ENCODE results near the gene CACNB4. TPM values are rescaled to one million over a fixed set of nuclear protein-coding genes. Genes with fewer than 3 reads are reported as not detected.
"Not testable (repeated sequence)": the region's sequence is repeated elsewhere in the genome, so short reads cannot be mapped to it uniquely, and the experiment has no call there.

The CACNB4 gene
- total RNA-seq, 3 donors from 2014 or later: 0.05 to 0.26 (median 0.15) TPM

DNA sequence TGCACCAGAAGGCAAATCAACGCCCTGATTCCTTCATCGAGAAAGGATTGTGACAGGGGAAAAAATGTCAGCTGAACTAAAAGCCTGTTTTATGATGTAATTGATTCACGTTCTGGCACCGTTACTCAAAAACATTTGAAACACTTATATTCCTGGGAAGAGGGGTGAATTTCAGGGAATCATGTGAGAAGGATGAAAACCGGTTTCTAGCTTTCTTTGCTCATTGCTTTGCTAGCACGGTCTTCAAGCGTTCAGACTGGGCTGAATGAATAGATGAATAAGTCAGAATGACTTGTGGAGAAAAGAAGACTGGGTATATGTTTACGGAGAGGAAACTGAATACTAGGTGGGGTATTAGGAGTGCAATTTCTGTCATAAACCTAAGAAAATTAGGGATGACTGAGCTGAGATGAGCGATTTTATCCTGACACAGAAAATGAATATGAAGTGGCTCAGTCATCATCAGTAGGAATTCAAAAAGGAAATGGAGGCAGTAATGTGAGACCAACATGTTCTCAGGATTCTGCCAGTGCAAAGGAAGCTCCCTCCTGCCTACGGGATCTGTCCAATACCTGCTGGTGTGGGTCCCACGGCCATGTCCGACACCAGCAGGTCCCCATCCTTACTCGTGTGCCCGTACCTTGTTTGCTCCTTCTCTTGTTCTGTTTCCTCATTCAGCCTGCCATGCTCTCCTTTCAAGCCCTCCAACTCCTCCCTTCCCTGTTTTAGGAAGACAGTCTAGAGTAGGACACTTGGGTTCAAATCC lies 146.0 kb downstream of the CACNB4 start:
- peaks cover 5% of the 10 kb centered on the region for H3K9me3 Mint-ChIP-seq
- DNase-seq (no peak), ATAC-seq (no peak)
- peaks cover 5% of the 10 kb centered on the region for H3K27me3 Mint-ChIP-seq (ENCODE audit: low read depth)
- H3K36me3 Mint-ChIP-seq (ENCODE audit: insufficient read depth): no peaks in the 10 kb centered on the region
- H3K4me1 Mint-ChIP-seq (ENCODE audit: low read depth): no peaks in the 10 kb centered on the region
- H3K4me3 Mint-ChIP-seq: no peak overlapping the region

DNA sequence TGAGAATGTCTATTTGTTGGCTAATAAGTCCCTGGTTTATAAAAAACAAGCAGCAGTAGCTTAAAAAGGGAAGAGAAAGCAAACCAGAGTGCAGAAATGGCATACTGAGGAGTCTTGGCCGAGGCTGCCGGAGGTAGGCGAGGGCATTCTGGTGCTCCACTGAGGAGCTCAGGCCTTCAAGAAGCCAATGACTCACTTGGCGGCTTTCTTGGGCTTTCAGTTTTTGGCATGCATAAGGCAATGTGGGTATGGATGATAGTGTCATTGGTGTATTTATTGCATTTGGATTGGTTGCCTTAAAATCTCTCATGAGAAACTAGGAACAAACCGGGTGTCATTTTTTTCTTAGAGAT lies 151.1 kb downstream of the CACNB4 start:
- ATAC-seq (no peak), DNase-seq (no peak)
- no peak overlapping the region for H3K4me3 Mint-ChIP-seq
- H3K27me3 Mint-ChIP-seq (ENCODE audit: low read depth): peaks cover 14% of the 10 kb centered on the region
- H3K36me3 Mint-ChIP-seq (ENCODE audit: insufficient read depth): no peaks in the 10 kb centered on the region
- peaks cover 4% of the 10 kb centered on the region for H3K4me1 Mint-ChIP-seq (ENCODE audit: low read depth)
- H3K9me3 Mint-ChIP-seq: peaks cover 9% of the 10 kb centered on the region

DNA sequence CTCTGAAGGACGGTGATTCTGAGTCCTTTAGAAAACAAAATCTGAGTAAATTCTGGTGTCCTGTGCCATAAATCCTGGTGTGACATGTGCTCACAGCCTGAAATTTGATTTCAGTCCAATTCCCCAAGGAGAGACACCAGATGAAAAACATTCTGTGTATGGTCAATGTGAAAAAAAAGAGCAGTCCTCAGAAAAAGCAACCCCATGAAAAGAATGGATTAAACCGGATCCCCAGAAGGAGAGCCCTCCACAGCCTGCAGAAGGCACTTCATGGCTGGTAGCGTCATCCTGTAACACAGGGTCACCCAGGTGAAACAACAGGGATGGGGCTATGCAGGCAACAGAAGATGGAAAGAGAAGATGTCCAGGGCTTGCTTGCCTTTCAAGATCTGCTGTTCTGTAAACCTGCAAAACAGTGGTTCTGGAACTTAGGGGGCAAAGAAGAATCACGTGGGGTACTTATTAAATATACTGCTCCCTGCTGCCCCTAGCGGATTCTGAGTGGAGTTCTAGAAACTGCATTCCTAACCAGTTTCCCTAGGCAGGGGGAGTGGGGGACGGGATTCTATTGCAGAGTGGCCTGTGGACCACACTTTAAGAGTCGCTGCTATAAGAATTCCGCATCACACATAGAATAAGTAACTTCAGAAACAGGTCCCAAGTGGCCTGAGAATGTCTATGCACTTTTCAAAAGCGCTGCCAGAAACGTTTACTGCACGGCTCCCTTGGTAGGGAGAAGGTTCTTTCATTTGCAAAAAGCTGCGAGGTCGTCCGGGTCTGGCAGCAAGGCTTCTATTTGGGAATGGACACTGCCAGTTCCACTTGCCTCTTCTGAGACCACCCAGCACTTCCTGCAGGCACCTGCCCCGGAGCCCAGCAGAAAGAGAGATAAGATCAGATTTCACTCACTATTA lies 151.7 kb downstream of the CACNB4 start:
- peaks cover 4% of the 10 kb centered on the region for H3K4me1 Mint-ChIP-seq (ENCODE audit: low read depth)
- peaks cover 14% of the 10 kb centered on the region for H3K27me3 Mint-ChIP-seq (ENCODE audit: low read depth)
- peaks cover 11% of the 10 kb centered on the region for H3K9me3 Mint-ChIP-seq
- no peak overlapping the region for H3K4me3 Mint-ChIP-seq
- DNase-seq (no peak), ATAC-seq (peak; percentile 37 to 43)
- no peaks in the 10 kb centered on the region for H3K36me3 Mint-ChIP-seq (ENCODE audit: insufficient read depth)

DNA sequence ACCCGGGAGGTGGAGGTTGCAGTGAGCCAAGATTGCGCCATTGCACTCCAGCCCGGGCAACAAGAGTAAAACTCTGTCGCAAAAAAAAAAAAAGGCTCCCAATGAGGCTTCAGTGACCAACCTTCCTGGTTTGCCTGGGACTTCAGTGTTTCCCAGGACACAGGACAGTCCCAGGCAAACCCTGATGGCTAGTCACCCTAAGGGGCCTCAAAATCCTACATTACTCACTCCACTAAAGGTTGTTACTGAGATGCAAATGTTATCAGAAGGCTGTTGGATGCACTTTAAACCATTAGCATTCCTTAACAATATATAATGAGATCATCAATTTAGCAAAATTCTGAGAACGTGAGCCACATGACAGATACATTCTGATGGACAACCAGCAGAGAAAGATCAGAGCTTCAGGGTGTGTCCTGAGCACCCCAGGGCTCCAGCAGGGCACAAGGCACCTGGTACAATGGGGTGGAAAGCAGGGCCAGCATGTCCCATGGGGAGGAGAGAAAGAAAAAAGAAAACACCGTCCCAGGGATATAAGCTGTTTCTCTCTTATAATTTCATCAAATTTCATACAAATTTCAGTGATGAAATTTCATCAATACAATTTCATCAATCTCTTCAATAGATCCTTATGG lies 152.5 kb downstream of the CACNB4 start:
- DNase-seq: no peak

GRCh38 chr2:151945602-151946001 lies 153.2 kb downstream of the CACNB4 start:
- Mint-ChIP-seq H3K4me1 (ENCODE audit: low read depth) (peaks cover 4% of the 10 kb centered on the region), H3K9me3 (peaks cover 17% of the 10 kb centered on the region), H3K27me3 (ENCODE audit: low read depth) (peaks cover 14% of the 10 kb centered on the region), H3K4me3 (no peak overlapping the region), H3K36me3 (ENCODE audit: insufficient read depth) (no peaks in the 10 kb centered on the region)
- DNase-seq (no peak), ATAC-seq (no peak)

More for the DNA sequence above, 152.5 kb downstream of the CACNB4 start:
- Mint-ChIP-seq H3K9me3 (peaks cover 17% of the 10 kb centered on the region), H3K36me3 (ENCODE audit: insufficient read depth) (no peaks in the 10 kb centered on the region), H3K4me3 (no peak overlapping the region), H3K4me1 (ENCODE audit: low read depth) (peaks cover 4% of the 10 kb centered on the region), H3K27me3 (ENCODE audit: low read depth) (peaks cover 14% of the 10 kb centered on the region)
- ATAC-seq: no peak

DNA sequence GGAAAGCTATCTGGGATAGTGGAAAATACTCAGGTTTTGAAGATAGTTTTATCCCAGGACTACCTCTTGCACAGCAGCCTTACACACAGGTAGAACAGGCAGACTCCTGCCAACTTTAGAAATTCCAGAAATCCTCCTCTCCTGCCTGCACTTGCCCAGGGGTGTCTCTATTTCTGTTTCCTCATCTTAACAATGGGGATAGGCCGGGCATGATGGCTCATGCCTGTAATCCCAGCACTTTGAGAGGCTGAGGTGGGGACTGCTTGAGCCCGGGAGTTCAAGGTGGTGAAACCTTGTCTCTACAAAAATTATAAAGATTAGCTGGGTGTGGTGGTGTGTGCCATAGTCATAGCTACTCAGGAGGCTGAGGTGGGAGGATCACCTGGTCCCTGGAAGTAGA lies 153.7 kb downstream of the CACNB4 start:
- no peak for ATAC-seq
- H3K27me3 Mint-ChIP-seq (ENCODE audit: low read depth): peaks cover 12% of the 10 kb centered on the region
- H3K4me1 Mint-ChIP-seq (ENCODE audit: low read depth): peaks cover 4% of the 10 kb centered on the region
- no peak overlapping the region for H3K4me3 Mint-ChIP-seq
- DNase-seq: no peak
- H3K9me3 Mint-ChIP-seq: peaks cover 12% of the 10 kb centered on the region
- H3K36me3 Mint-ChIP-seq (ENCODE audit: insufficient read depth): no peaks in the 10 kb centered on the region

DNA sequence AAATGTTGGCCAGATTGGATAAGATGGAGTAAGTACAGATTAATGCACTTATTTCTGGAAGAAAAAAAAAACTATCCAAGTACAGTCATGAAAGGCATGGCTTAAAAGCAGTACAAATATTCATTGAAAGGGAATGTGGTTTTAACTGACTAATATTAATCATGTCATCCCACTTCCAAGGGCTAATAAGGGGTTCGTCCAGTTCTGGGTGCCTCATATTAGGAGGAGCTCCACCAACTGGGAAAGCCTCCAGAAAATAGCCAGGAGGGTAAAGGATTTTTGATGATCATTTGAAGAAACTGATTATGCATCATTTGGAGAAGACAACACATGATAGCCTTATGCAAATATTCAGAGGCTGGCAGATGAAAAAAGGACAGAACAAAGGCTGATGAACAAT lies 155.4 kb downstream of the CACNB4 start:
- H3K4me3 Mint-ChIP-seq: no peak overlapping the region
- ATAC-seq: no peak
- no peak for DNase-seq
- H3K4me1 Mint-ChIP-seq (ENCODE audit: low read depth): peaks cover 4% of the 10 kb centered on the region
- H3K9me3 Mint-ChIP-seq: peaks cover 12% of the 10 kb centered on the region
- H3K36me3 Mint-ChIP-seq (ENCODE audit: insufficient read depth): no peaks in the 10 kb centered on the region
- peaks cover 12% of the 10 kb centered on the region for H3K27me3 Mint-ChIP-seq (ENCODE audit: low read depth)

- not testable (repeated sequence) for ATAC-seq
Measured at GRCh38 chr2:151942540-151943205, 156.2 kb downstream of the CACNB4 start.

DNA sequence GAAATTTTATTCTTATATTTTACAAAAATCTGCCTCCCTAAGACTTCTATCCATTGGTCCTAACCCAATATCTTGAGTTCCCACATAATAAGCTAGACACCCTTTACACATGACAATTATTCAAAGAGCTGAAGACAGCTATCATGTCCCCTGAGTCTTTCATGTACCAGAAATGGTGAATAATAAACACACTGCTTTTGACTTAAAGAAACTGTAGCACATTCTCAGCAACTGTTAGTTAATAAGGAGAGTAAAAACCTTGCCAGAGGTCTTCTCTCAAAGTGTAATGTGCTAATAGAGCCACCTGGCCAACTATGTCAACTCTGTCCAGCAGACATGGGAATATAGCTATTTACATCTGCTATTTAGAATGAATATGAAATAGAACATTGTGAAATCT lies 160.9 kb downstream of the CACNB4 start:
- no peak for ATAC-seq
- no peaks in the 10 kb centered on the region for H3K4me1 Mint-ChIP-seq (ENCODE audit: low read depth)
- H3K27me3 Mint-ChIP-seq (ENCODE audit: low read depth): peaks cover 8% of the 10 kb centered on the region
- no peaks in the 10 kb centered on the region for H3K36me3 Mint-ChIP-seq (ENCODE audit: insufficient read depth)
- no peak overlapping the region for H3K4me3 Mint-ChIP-seq
- peaks cover 9% of the 10 kb centered on the region for H3K9me3 Mint-ChIP-seq
- no peak for DNase-seq

More at GRCh38 chr2:151942540-151943205, 156.2 kb downstream of the CACNB4 start:
- not testable (repeated sequence) for H3K27me3 Mint-ChIP-seq (ENCODE audit: low read depth); DNase-seq; H3K4me3 Mint-ChIP-seq; H3K4me1 Mint-ChIP-seq (ENCODE audit: low read depth); H3K36me3 Mint-ChIP-seq (ENCODE audit: insufficient read depth)
- peaks cover 12% of the 10 kb centered on the region for H3K9me3 Mint-ChIP-seq

DNA sequence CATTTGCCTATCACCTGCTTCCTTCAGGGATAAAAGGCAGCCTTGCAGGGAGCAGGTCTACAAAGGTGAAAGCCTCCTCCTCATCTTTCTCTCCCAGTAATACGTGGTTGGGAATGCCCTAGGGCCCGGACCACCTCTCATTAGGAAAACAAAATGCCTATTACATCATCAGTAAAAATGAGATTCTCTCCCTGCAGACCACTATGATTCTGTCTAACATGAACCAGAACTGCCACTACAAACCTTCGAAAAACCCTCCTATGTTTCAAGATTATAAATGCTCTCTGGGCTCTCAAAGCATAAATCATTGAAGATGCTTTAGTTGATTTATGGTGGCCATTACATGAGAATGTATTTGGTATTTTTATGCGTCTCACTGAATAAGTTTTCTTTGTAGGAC lies 162.2 kb downstream of the CACNB4 start:
- ATAC-seq (no peak), DNase-seq (no peak)
- H3K36me3 Mint-ChIP-seq (ENCODE audit: insufficient read depth): no peaks in the 10 kb centered on the region
- no peak overlapping the region for H3K4me3 Mint-ChIP-seq
- H3K9me3 Mint-ChIP-seq: peaks cover 2% of the 10 kb centered on the region
- H3K27me3 Mint-ChIP-seq (ENCODE audit: low read depth): peaks cover 8% of the 10 kb centered on the region
- no peaks in the 10 kb centered on the region for H3K4me1 Mint-ChIP-seq (ENCODE audit: low read depth)

GRCh38 chr2:151933266-151933804 lies 165.5 kb downstream of the CACNB4 start:
- peaks cover 10% of the 10 kb centered on the region for H3K27me3 Mint-ChIP-seq (ENCODE audit: low read depth)
- no peaks in the 10 kb centered on the region for H3K4me1 Mint-ChIP-seq (ENCODE audit: low read depth)
- DNase-seq (no peak), ATAC-seq (no peak)
- no peak overlapping the region for H3K4me3 Mint-ChIP-seq
- no peaks in the 10 kb centered on the region for H3K36me3 Mint-ChIP-seq (ENCODE audit: insufficient read depth)
- no peaks in the 10 kb centered on the region for H3K9me3 Mint-ChIP-seq

DNA sequence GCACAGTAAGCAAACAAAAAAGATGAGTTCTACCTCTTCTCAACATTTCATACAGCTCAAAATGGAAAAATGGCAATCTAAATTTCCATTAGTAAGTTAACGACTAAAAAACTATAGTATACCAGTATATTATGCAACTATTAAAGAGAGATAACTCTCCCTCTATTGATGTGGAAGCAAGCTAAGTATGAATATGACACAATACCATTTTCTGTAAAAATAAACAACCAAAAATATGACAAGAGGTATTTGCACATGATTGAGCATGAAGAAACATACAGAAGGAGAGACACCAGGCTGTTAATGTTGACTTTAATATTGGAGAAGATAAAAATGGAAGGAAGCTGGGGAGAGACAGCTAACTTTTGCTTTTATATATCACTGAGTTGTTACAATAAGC lies 167.1 kb downstream of the CACNB4 start:
- H3K27me3 Mint-ChIP-seq (ENCODE audit: low read depth): peaks cover 18% of the 10 kb centered on the region
- H3K9me3 Mint-ChIP-seq: no peaks in the 10 kb centered on the region
- no peak for DNase-seq
- H3K36me3 Mint-ChIP-seq (ENCODE audit: insufficient read depth): no peaks in the 10 kb centered on the region
- ATAC-seq: no peak
- no peak overlapping the region for H3K4me3 Mint-ChIP-seq
- no peaks in the 10 kb centered on the region for H3K4me1 Mint-ChIP-seq (ENCODE audit: low read depth)

- Mint-ChIP-seq H3K4me1 (ENCODE audit: low read depth) (no peaks in the 10 kb centered on the region), H3K36me3 (ENCODE audit: insufficient read depth) (no peaks in the 10 kb centered on the region), H3K4me3 (no peak overlapping the region), H3K27me3 (ENCODE audit: low read depth) (peaks cover 21% of the 10 kb centered on the region), H3K9me3 (no peaks in the 10 kb centered on the region)
- DNase-seq (no peak), ATAC-seq (no peak)
Measured at GRCh38 chr2:151931030-151931611, 167.7 kb downstream of the CACNB4 start.
